Raji (cell line): ENCODE measurements around the gene AUTS2.

Source experiments
- POLR2A ChIP-seq: IDR thresholded peaks from 2 replicates; pipeline ENCODE4 v1.6.1; 2011; ENCODE audit warnings: low read depth, low read length, control low read depth; ENCODE audit not compliant: insufficient read depth

Gene AUTS2

GRCh38 chr7:70773406-70773805, 1175.1 kb downstream of the AUTS2 start:
- no peak for TF ChIP-seq POLR2A

DNA sequence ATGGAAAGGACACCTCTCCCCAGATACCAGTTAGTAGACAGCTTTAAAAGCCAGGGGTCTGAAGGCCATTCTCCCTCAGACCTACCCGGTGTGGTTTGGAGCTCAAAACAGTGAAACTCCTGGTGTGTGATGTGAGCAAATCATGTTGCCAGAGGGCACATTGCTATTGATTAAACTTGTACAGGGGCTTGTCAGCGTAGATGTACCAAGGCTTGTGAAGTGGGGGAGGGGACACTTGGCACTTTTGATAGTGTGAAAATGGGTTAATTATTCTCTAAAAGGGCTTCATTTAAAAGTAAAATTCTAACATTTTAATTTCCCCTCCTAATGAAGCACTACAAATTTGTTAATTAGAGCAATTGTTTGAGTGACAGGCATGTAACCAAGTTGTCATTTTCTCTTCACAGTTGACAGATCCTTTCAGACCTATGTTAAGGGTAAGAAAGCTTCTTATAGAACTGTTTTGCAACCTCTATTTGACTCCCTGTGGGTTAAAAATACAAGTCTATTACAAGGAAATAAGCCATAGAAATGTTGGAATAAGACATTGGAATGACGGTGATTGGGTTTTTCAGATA, 1176.8 kb downstream of the AUTS2 start:
- TF ChIP-seq POLR2A, result no peak

- TF ChIP-seq POLR2A, result no peak
These were observed 1177.4 kb downstream of the AUTS2 start for GRCh38 chr7:70775570-70776156.

GRCh38 chr7:70776627-70777101, 1178.4 kb downstream of the AUTS2 start:
- no peak for TF ChIP-seq POLR2A

GRCh38 chr7:70777251-70777650, 1179.0 kb downstream of the AUTS2 start:
- no peak for TF ChIP-seq POLR2A

DNA sequence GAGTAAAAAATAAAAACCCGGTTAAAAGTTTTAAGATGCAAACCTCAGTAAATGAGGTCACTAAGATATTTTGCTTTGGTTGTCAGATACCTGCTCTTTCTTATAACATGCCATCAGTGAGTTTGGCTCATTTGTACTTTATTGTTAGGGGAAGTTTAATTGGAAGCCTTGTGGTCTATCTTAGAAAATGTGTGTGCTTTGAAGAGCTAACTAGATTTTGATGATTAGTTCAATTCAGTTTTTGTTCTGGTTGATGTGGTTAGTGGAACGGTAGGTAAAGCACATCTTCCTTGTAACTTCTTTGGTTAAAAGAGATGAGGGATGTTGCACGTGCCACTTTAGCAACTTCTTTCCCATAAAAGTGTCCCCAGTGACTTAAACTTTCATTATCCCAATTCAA, 1180.3 kb downstream of the AUTS2 start:
- no peak for TF ChIP-seq POLR2A

- no peak for TF ChIP-seq POLR2A
These were observed 1181.0 kb downstream of the AUTS2 start for GRCh38 chr7:70779321-70779720.

DNA sequence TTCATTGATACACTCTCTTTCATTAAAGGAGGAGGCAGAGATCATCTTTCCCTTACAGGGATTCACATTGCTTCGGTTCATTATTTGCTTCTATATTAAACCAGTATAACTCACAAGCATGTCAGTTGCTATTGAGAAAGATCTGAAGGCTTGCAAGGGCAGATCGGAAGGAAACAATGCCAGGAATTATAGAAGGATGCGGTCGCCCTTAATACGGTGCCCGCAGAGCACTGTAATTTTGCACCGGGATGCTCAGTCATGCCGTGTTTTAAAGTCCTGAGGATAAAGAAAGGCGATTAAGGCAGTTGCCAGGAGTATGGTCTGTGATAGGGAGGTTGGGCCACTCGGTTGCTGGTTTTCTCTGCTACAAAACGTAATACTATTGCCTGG, 1183.6 kb downstream of the AUTS2 start:
- TF ChIP-seq POLR2A, result no peak

DNA sequence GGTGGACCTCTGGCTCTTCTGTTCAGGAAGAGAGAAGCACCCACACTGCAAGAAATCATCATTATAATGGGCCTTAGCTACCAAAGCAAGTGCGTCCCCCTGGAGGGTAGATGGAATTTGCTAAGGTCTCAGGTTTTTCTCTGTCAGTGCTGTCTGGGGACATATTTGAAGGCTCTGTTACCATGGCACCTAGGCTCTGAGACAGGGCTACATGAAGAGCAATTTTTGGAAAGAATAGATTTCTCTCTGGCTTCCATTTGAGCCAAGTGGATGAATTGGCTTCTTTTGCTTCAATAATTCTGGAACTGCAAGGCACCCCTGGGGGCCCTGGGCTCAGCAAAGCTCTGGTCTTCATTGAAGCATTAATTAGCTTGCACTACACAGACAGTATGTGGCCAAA, 1184.5 kb downstream of the AUTS2 start:
- TF ChIP-seq POLR2A, result no peak

GRCh38 chr7:70785427-70785826, 1187.2 kb downstream of the AUTS2 start:
- no peak for TF ChIP-seq POLR2A

DNA sequence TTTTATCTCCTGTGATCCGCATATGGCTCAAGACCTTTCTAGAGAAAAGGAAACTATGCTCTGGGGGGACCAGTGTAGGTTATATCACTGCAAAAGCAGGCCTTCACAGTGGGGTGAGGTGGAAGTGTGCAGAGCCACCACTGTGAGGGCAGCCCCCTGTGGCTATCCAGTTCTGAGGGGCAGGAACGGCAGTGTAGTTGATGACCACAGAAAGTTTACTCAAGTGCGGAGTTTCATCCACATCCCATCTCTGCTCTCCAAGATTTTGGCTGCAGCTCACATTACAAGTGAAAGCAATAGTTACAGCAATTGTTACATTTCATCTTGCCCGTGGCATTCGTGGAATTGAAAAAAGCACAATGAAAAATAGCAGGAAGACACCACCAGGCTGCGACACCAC, 1187.8 kb downstream of the AUTS2 start:
- no peak for TF ChIP-seq POLR2A

DNA sequence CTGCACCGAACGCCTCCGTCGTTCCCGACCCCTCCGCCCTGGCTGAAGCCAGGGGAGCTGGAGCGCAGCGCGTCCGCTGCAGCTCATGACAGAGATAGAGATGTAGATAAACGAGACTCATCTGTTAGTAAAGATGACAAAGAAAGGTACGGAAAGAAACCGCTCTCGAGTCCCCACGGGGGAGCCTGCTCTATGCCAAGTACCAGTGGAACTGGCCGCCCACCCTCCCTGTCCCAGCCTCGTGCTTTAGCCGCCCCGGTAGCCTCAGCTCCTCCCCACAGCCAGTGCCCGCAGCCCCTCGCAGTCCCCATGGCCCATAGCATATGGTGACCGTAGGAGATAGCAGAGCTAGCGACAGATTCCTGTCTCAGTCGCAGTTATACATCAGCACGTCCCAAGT, 1189.0 kb downstream of the AUTS2 start:
- TF ChIP-seq POLR2A, result no peak

- no peak for TF ChIP-seq POLR2A
These were observed 1189.5 kb downstream of the AUTS2 start for GRCh38 chr7:70787771-70788170.

- TF ChIP-seq POLR2A, result no peak
These were observed 1190.0 kb downstream of the AUTS2 start for GRCh38 chr7:70788276-70788675.

DNA sequence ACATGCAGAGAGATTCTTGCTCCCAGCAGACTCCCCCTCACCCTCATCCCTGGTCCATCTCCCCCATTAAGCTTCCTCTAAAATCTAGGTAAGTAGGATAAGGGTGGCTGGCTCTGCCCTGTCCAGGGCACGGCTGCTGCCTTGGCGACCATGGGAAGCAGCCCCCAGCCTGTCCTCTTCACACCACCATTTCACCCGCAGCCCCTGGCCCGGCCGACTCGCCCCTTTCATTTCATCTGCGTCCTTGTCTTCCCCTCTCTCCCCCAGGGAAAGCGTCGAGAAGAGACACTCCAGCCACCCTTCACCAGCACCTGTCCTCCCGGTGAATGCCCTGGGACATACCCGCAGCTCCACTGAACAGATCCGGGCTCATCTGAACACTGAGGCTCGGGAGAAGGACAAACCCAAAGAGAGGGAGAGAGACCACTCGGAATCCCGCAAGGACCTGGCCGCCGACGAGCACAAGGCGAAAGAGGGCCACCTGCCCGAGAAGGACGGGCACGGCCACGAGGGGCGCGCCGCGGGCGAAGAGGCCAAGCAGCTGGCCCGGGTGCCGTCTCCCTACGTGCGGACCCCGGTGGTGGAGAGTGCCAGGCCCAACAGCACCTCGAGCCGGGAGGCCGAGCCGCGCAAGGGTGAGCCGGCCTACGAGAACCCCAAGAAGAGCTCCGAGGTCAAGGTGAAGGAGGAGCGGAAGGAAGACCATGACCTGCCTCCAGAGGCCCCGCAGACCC, 1191.4 kb downstream of the AUTS2 start:
- TF ChIP-seq POLR2A, result no peak
